ENCODE data around the gene KRT17. TPM values are rescaled to one million over a fixed set of nuclear protein-coding genes. Genes with fewer than 3 reads are reported as not detected.
"Not testable (repeated sequence)": the region's sequence is repeated elsewhere in the genome, so short reads cannot be mapped to it uniquely, and the experiment has no call there.

Gene KRT17
- total RNA-seq, 2 experiments from 2014 or later = not detected

- Mint-ChIP-seq H3K27me3 (ENCODE audit: low read depth) (peaks cover 17% of the 10 kb centered on the region), H3K27ac (no peak overlapping the region), H3K4me3 (no peak overlapping the region), H3K36me3 (ENCODE audit: low read depth) (no peaks in the 10 kb centered on the region), H3K9me3 (ENCODE audit: insufficient read depth) (no peaks in the 10 kb centered on the region), H3K4me1 (ENCODE audit: low read depth) (no peaks in the 10 kb centered on the region)
- ATAC-seq (no peak), DNase-seq (no peak)
- CTCF ChIA-PET = interaction anchor here (0.7 to 2.2 kb wide), 5 partner anchors 12 to 84 kb away, joined by 3 to 10 read pairs (median 7); no protein-coding TSS in a partner anchor
- POLR2A ChIA-PET = no interaction called here
Measured at GRCh38 chr17:41581366-41582060, 42.9 kb downstream of the KRT17 start.

GRCh38 chr17:41580687-41581365 is 43.5 kb downstream of the KRT17 start:
- ChIA-PET POLR2A (no interaction called here), CTCF (interaction anchor here (0.7 to 2.2 kb wide), 5 partner anchors 12 to 85 kb away, joined by 3 to 10 read pairs (median 7); no protein-coding TSS in a partner anchor)
- ATAC-seq (no peak), DNase-seq (no peak)
- peaks cover 17% of the 10 kb centered on the region for H3K27me3 Mint-ChIP-seq (ENCODE audit: low read depth)
- no peak overlapping the region for H3K27ac Mint-ChIP-seq
- H3K4me3 Mint-ChIP-seq = no peak overlapping the region
- H3K4me1 Mint-ChIP-seq (ENCODE audit: low read depth) = no peaks in the 10 kb centered on the region
- no peaks in the 10 kb centered on the region for H3K36me3 Mint-ChIP-seq (ENCODE audit: low read depth)
- no peaks in the 10 kb centered on the region for H3K9me3 Mint-ChIP-seq (ENCODE audit: insufficient read depth)

GRCh38 chr17:41580244-41580575 is 44.2 kb downstream of the KRT17 start:
- ChIA-PET POLR2A (no interaction called here), CTCF (interaction anchor here (0.6 to 2.2 kb wide), 15 partner anchors 13 to 86 kb away, joined by 3 to 13 read pairs (median 4); no protein-coding TSS in a partner anchor)
- Mint-ChIP-seq H3K4me3 (no peak overlapping the region), H3K36me3 (ENCODE audit: low read depth) (no peaks in the 10 kb centered on the region), H3K9me3 (ENCODE audit: insufficient read depth) (no peaks in the 10 kb centered on the region), H3K27ac (no peak overlapping the region), H3K27me3 (ENCODE audit: low read depth) (peaks cover 17% of the 10 kb centered on the region), H3K4me1 (ENCODE audit: low read depth) (no peaks in the 10 kb centered on the region)
- ATAC-seq (no peak), DNase-seq (no peak)

- ChIA-PET POLR2A (no interaction called here), CTCF (interaction anchor here (0.6 to 1.7 kb wide), 14 partner anchors 12 to 87 kb away, joined by 3 to 13 read pairs (median 4); no protein-coding TSS in a partner anchor)
- Mint-ChIP-seq H3K4me3 (no peak overlapping the region), H3K27me3 (ENCODE audit: low read depth) (peaks cover 17% of the 10 kb centered on the region), H3K27ac (no peak overlapping the region), H3K4me1 (ENCODE audit: low read depth) (no peaks in the 10 kb centered on the region), H3K9me3 (ENCODE audit: insufficient read depth) (no peaks in the 10 kb centered on the region), H3K36me3 (ENCODE audit: low read depth) (no peaks in the 10 kb centered on the region)
- DNase-seq = peak; percentile 84
- ATAC-seq = peak; percentile 96
Measured at GRCh38 chr17:41579484-41580243, 44.7 kb downstream of the KRT17 start.

- Mint-ChIP-seq H3K27ac (no peak overlapping the region), H3K4me3 (no peak overlapping the region), H3K27me3 (ENCODE audit: low read depth) (peaks cover 17% of the 10 kb centered on the region), H3K9me3 (ENCODE audit: insufficient read depth) (no peaks in the 10 kb centered on the region), H3K4me1 (ENCODE audit: low read depth) (no peaks in the 10 kb centered on the region), H3K36me3 (ENCODE audit: low read depth) (no peaks in the 10 kb centered on the region)
- CTCF ChIA-PET = interaction anchor here (1.0 to 1.7 kb wide), 10 partner anchors 12 to 84 kb away, joined by 3 to 13 read pairs (median 4); no protein-coding TSS in a partner anchor
- no peak for ATAC-seq
- POLR2A ChIA-PET = no interaction called here
- no peak for DNase-seq
Measured at GRCh38 chr17:41578971-41579370, 45.4 kb downstream of the KRT17 start.

- Mint-ChIP-seq H3K4me3 (no peak overlapping the region), H3K9me3 (ENCODE audit: insufficient read depth) (no peaks in the 10 kb centered on the region), H3K27ac (no peak overlapping the region), H3K4me1 (ENCODE audit: low read depth) (no peaks in the 10 kb centered on the region), H3K27me3 (ENCODE audit: low read depth) (peaks cover 19% of the 10 kb centered on the region), H3K36me3 (ENCODE audit: low read depth) (no peaks in the 10 kb centered on the region)
- CTCF ChIA-PET = interaction anchor here (1.4 to 1.7 kb wide), 3 partner anchors 29 to 31 kb away, joined by 4 to 13 read pairs (median 4); no protein-coding TSS in a partner anchor
- POLR2A ChIA-PET = no interaction called here
- no peak for DNase-seq
- no peak for ATAC-seq
Measured at GRCh38 chr17:41578538-41578937, 45.8 kb downstream of the KRT17 start.

GRCh38 chr17:41576740-41577139 is 47.6 kb downstream of the KRT17 start:
- H3K4me1 Mint-ChIP-seq (ENCODE audit: low read depth); POLR2A ChIA-PET; H3K27ac Mint-ChIP-seq; H3K36me3 Mint-ChIP-seq (ENCODE audit: low read depth); H3K4me3 Mint-ChIP-seq; ATAC-seq; DNase-seq; H3K9me3 Mint-ChIP-seq (ENCODE audit: insufficient read depth): not testable (repeated sequence)
- H3K27me3 Mint-ChIP-seq (ENCODE audit: low read depth) = peaks cover 24% of the 10 kb centered on the region
- CTCF ChIA-PET = interaction anchor here (0.8 to 1.1 kb wide), 2 partner anchors 28 to 72 kb away, joined by 3 to 5 read pairs; no protein-coding TSS in a partner anchor

- no peak for ATAC-seq
- POLR2A ChIA-PET = no interaction called here
- no peaks in the 10 kb centered on the region for H3K4me1 Mint-ChIP-seq (ENCODE audit: low read depth)
Measured at GRCh38 chr17:41575336-41575735, 49.0 kb downstream of the KRT17 start.

GRCh38 chr17:41571561-41572434 is 52.6 kb downstream of the KRT17 start, which contains the start of gene KRT9:
KRT9 (minus strand) TSS chr17:41572059; CDS start chr17:41571992, 67 bp downstream.
- CTCF ChIA-PET = no interaction called here
- Mint-ChIP-seq H3K4me3 (no peak within 1 kb of the TSS), H3K4me1 (ENCODE audit: low read depth) (peaks cover 8% of the 10 kb centered on the region), H3K27ac (no peak within 1 kb of the TSS), H3K9me3 (ENCODE audit: insufficient read depth) (peaks cover 8% of the 10 kb centered on the region), H3K27me3 (ENCODE audit: low read depth) (peaks cover 18% of the 10 kb centered on the region), H3K36me3 (ENCODE audit: low read depth) (peaks cover 5% of the 10 kb centered on the region)
- ATAC-seq (no peak), DNase-seq (no peak)
- POLR2A ChIA-PET = no interaction called here

More at GRCh38 chr17:41575336-41575735, 49.0 kb downstream of the KRT17 start:
- CTCF ChIA-PET = no interaction called here
- no peaks in the 10 kb centered on the region for H3K9me3 Mint-ChIP-seq (ENCODE audit: insufficient read depth)
- peaks cover 20% of the 10 kb centered on the region for H3K27me3 Mint-ChIP-seq (ENCODE audit: low read depth)
- H3K4me3 Mint-ChIP-seq = no peak overlapping the region
- no peak for DNase-seq
- no peak overlapping the region for H3K27ac Mint-ChIP-seq
- H3K36me3 Mint-ChIP-seq (ENCODE audit: low read depth) = no peaks in the 10 kb centered on the region
